GM13976 (cell line): ENCODE measurements around the gene KANK3.
A peak's percentile ranks its signal among the peaks of the same experiment; 100 is the strongest.

Experiments
- DNase-seq: peaks from one replicate; pipeline ENCODE4 v3.0.0; 2012; ENCODE audit warnings: low spot score
- CTCF ChIP-seq: IDR thresholded peaks from 2 replicates; pipeline ENCODE4 v1.5.1; 2012; ENCODE audit warnings: borderline replicate concordance, mild to moderate bottlenecking; ENCODE audit not compliant: insufficient read depth; ENCODE audit errors: extremely low read depth, missing control alignments, control extremely low read depth
- in situ Hi-C: fragments of 300-500 bp; cut with MboI; formaldehyde crosslinking; loops from one replicate; pipeline ENCODE4 v1.12.0; 2022; ENCODE audit warnings: low sequenced_read_pairs, mixed read lengths, inconsistent platforms; ENCODE audit not compliant: unreplicated experiment

Gene KANK3

DNA sequence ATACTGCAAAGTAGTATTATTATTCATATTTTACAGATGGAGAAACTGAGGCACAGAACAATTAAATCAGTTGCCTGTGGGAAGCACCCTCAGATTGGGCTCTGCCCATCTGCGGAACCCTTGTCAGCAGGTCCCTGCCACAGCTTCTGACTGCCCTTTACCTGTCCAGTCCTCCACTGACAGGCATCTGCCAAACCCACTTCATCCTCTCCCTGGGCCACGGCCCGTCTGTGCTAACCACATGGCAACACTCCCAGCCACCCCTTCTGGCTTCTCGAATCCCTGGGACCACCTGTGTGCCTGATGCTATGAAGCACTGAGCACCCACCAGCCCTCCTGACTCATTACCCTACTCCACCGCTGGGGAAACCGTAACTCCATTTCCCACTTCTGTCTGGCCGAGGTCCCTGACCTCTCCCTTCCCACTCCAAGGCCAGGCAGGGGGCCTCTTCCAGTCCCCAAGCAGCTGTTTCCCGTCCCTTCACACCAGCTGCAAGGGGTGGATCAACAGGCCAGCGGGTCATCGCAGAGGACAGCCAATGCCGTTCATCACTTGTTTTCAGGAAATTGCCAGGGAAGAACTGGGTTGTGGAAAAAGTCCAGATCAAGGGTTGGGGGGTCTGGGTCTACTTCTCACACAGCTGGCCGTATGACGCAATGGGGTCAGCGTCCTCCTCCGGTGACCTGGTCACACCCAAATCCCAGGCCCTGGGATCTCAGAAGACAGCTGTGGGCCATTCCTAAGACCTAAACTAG lies 2.5 kb downstream of the KANK3 start:
- no peak for TF ChIP-seq CTCF
- DNase-seq: peak; percentile 25
- in situ Hi-C loops: no loop called here

- in situ Hi-C loops: no loop called here
These were observed 4.2 kb downstream of the KANK3 start for GRCh38 chr19:8338835-8339234.

DNA sequence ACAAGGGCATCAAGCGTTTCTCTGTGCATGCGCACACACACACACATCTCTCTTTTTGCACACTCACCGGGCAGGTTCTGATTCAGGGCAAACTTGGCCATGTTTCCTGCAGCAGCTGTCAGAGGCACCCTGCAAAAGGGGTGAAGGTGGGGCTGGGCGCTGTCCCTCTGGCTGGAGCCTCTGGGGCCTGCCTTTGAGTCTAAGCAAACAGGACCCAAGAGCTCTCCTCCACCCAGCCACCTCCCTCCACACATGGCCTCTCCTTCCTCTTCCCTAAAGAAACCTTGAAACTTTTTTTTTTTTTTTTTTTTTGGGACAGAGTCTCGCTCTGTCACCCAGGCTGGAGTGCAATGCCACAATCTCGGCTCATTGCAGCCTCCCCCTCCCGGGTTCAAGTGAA lies 5.3 kb downstream of the KANK3 start:
- no peak for DNase-seq
- no peak for TF ChIP-seq CTCF
- in situ Hi-C loops: no loop called here

More at GRCh38 chr19:8338835-8339234, 4.2 kb downstream of the KANK3 start:
- TF ChIP-seq CTCF: no peak
- DNase-seq: no peak

- DNase-seq: no peak
- in situ Hi-C loops: no loop called here
- no peak for TF ChIP-seq CTCF
These were observed 6.4 kb downstream of the KANK3 start for GRCh38 chr19:8336660-8337059.

DNA sequence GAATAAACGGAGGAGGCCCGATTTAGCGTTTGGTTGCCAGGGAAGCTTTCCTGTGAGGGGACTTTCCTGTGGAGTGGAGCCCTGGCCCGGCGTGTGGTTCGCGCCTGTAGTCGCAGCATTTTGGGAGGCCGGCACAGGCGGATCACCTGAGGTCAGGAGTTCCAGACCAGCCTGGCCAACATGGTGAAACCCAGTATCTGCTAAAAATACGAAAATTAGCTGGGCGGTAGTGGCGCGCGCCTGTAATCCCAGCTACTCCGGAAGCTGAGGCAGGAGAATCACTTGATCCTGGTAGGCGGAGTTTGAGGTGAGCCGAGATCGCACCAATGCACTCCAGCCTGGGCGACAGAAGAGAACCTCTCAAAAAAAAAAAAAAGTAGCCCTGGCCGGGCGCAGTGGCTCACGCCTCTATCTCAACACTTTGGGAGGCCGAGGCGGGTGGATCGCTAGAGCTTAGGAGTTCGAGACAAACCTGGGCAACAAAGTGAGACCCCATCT lies 6.9 kb downstream of the KANK3 start:
- TF ChIP-seq CTCF: no peak
- in situ Hi-C loops: no loop called here
- DNase-seq: no peak

GRCh38 chr19:8335343-8336071 lies 7.6 kb downstream of the KANK3 start:
- in situ Hi-C loops: no loop called here

More at GRCh38 chr19:8335343-8336071, 7.6 kb downstream of the KANK3 start:
- DNase-seq: no peak
- no peak for TF ChIP-seq CTCF
